HFF-Myc (cell line): ENCODE measurements around the gene ANOS1.

Experiments used
- DNase-seq: peaks from one replicate; pipeline ENCODE4 v3.0.0-alpha.2; 2011; ENCODE audit warnings: low read depth; ENCODE audit errors: extremely low read depth
- H3K4me3 ChIP-seq: replicated peaks from 2 replicates; pipeline ENCODE4 v1.5.1; 2011; ENCODE audit warnings: low read depth, mild to moderate bottlenecking, control low read depth, low read length
- CTCF ChIP-seq: IDR thresholded peaks from 2 replicates; pipeline ENCODE4 v1.5.1; 2012; ENCODE audit warnings: mild to moderate bottlenecking, low read depth, low read length, control low read depth; ENCODE audit errors: missing control alignments

ANOS1 gene

DNA sequence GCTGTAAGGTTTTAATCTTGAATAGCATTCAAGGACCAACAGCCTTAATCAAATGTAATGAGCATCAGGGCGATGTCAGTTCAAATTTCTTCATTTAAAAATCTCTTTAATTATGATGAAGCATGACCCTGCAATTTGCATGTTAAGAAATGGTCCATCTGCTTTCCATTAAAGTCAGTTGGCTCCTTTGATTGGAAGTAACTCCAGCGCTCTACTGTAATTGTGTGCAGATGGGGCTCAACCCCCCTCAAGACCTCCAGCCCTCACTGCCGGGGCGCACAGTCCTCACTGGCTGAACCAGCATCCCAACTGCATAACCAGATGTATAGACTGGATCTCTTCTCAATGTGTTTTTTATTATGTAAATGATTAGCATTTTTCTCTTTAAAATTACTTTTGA, 140.4 kb downstream of the ANOS1 start:
- no peak for DNase-seq
- no peak overlapping the region for H3K4me3 ChIP-seq
- no peak for TF ChIP-seq CTCF

DNA sequence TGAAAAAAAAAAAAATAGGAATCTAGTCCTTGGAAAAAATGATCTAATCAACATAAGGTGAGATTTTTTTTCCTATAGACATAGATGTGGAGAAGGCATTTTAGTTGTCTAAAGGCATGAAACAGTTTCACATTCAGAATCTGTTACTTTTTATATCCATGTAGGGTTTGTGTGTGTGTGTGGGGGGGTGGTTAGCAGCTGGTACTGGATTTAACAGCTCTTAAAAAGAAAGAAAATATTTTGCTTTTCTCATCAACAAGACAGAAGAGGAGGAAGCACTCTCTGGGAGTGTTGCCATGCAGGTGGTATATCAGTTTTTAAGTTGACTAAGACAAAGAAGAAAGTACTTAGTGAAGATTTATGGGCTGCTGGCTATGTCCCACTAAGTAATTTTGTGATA, 145.0 kb downstream of the ANOS1 start:
- TF ChIP-seq CTCF, result no peak
- H3K4me3 ChIP-seq, result no peak overlapping the region
- DNase-seq, result no peak

GRCh38 chrX:8579602-8580001, 152.3 kb downstream of the ANOS1 start:
- TF ChIP-seq CTCF, result no peak
- H3K4me3 ChIP-seq, result no peak overlapping the region
- DNase-seq, result no peak

GRCh38 chrX:8576821-8577220, 155.1 kb downstream of the ANOS1 start:
- no peak for DNase-seq
- no peak overlapping the region for H3K4me3 ChIP-seq
- TF ChIP-seq CTCF, result no peak

GRCh38 chrX:8565729-8566128, 166.2 kb downstream of the ANOS1 start:
- DNase-seq, result no peak
- H3K4me3 ChIP-seq, result no peak overlapping the region
- TF ChIP-seq CTCF, result no peak

DNA sequence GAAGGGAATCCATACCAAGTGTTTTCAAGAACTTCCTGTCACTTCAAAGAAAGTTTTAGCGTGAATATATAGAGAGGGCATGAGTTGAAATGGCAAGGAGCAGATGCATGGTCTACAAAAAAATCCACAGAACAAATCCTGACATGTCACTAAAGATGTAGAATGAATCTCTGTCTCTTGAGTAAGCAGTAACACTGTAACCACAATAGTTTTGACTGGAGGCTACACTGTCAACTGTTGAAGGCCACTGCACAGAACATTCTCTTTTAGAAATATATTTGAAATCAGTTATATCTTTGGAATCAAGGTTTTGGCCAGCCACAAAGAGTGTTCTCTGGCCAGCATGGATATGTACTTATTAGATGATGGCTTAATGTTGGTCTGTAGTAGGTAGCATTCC, 183.5 kb downstream of the ANOS1 start:
- no peak for DNase-seq
- no peak overlapping the region for H3K4me3 ChIP-seq
- no peak for TF ChIP-seq CTCF

DNA sequence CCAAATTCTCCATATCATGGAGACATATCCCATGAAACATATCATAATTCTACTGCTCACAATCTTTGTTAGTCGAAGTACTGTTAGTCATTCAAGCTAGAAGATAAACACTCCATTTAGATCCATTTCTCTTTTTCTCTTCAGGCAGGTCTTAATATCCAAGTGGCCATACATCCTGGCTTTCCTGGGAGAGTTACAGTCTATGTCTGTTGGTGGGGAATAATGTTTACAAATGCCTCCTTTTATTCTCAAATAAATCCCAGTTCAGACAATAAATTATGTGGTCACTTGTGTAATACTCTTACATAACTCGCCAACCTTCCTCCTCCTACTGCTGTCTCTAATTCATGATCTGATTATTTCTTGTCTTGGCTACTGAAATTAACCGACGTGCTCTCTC, 185.2 kb downstream of the ANOS1 start:
- DNase-seq, result no peak
- H3K4me3 ChIP-seq, result no peak overlapping the region
- TF ChIP-seq CTCF, result no peak
